HEK293 (cell line): ENCODE results near the gene CDC42SE1.

Experiments used
- CTCF ChIP-seq: fragments of 450-650 bp; formaldehyde crosslinking; IDR thresholded peaks from 2 replicates; pipeline ENCODE4 v1.5.1; 2016; ENCODE audit warnings: missing biosample characterization, missing genetic modification characterization
- KLF9 ChIP-seq: fragments of 450-650 bp; formaldehyde crosslinking; IDR thresholded peaks from 2 replicates; pipeline ENCODE4 v1.5.1; 2016; ENCODE audit warnings: missing biosample characterization, missing genetic modification characterization, low read depth

DNA sequence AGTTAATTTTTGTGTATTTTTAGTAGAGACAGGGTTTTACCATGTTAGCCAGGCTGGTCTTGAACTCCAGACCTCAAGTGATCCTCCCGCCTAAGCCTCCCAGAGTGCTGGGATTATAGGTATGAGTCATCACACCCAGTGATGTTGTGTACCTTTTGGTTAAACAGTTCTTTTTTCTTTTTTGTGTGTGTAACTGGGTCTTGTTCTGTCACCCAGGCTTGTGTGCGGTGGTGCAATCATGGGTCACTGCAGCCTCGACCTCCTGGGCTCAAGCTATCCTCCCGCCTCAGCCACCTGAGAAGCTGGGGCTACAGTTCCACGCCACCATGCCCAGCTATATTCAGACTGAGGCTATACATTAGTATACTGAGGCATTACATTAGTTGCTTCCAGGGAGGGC is 48.9 kb upstream of the CDC42SE1 start:
- TF ChIP-seq CTCF (tag by site-specific recombination) (no peak), KLF9 (tag by site-specific recombination) (no peak)
